CD4-positive, CD25-positive, alpha-beta regulatory T cell (primary cell): Measurements from ENCODE around the gene ASTN2. TPM values are rescaled to one million over a fixed set of nuclear protein-coding genes. Genes with fewer than 3 reads are reported as not detected.
A peak's percentile ranks its signal among the peaks of the same experiment; 100 is the strongest.
"Not testable (repeated sequence)": the region's sequence is repeated elsewhere in the genome, so short reads cannot be mapped to it uniquely, and the experiment has no call there.

Experiments used
- ATAC-seq, 2 donors: fragments of 150-1000 bp; cut with Tn5 transposase; one replicate each; pipeline ENCODE4 v1.10.0; 2021; ENCODE audit warnings: low read depth in 2 of 2, moderate number of reproducible peaks in 2 of 2, moderate library complexity in 1 of 2
- DNase-seq, 3 donors: peaks; one replicate each; pipeline versions ENCODE4 v3.0.0 to v3.0.0-alpha.2; 2012 to 2022; ENCODE audit warnings: mixed read lengths in 1 of 3
- H3K27ac ChIP-seq: one replicate; pipeline ENCODE4 v1.7.0; 2013; ENCODE audit warnings: mild to moderate bottlenecking, low read length; ENCODE audit not compliant: insufficient read depth, poor library complexity, severe bottlenecking
- H3K27me3 ChIP-seq: one replicate; pipeline ENCODE4 v1.7.0; 2013; ENCODE audit warnings: low read length; ENCODE audit not compliant: control insufficient read depth, insufficient read depth
- H3K36me3 ChIP-seq: one replicate; pipeline ENCODE4 v1.7.0; 2013; ENCODE audit warnings: mild to moderate bottlenecking, low read length, moderate library complexity; ENCODE audit not compliant: control insufficient read depth, insufficient read depth
- H3K4me1 ChIP-seq: 2 replicates; pipeline ENCODE4 v1.7.0; 2013; ENCODE audit warnings: mild to moderate bottlenecking, low read length; ENCODE audit not compliant: insufficient read depth, control insufficient read depth, poor library complexity, severe bottlenecking
- H3K4me3 ChIP-seq: one replicate; pipeline ENCODE4 v1.7.0; 2013; ENCODE audit warnings: low read depth, mild to moderate bottlenecking, low read length, moderate library complexity
- H3K9me3 ChIP-seq, 2 experiments: 1 replicate in 1 of 2; 2 replicates in 1 of 2; pipeline ENCODE4 v1.7.0; 2013; ENCODE audit warnings: low read length in 2 of 2, mild to moderate bottlenecking in 1 of 2, moderate library complexity in 1 of 2; ENCODE audit not compliant: control insufficient read depth in 2 of 2
- H3K27ac Mint-ChIP-seq, 3 donors: one replicate each; pipeline ENCODE4 v1.8.0; 2020 to 2022; ENCODE audit warnings: mild to moderate bottlenecking in 3 of 3, mixed read lengths in 3 of 3, moderate library complexity in 2 of 3
- H3K27me3 Mint-ChIP-seq: one replicate; pipeline ENCODE4 v1.8.0; 2022; ENCODE audit warnings: mild to moderate bottlenecking, mixed read lengths
- H3K36me3 Mint-ChIP-seq: one replicate; pipeline ENCODE4 v1.8.0; 2020; ENCODE audit warnings: mixed read lengths
- H3K4me1 Mint-ChIP-seq, 4 donors: one replicate each; pipeline ENCODE4 v1.8.0; 2020 to 2022; ENCODE audit warnings: mixed read lengths in 4 of 4, mild to moderate bottlenecking in 1 of 4
- H3K4me3 Mint-ChIP-seq, 4 donors: one replicate each; pipeline ENCODE4 v1.8.0; 2020 to 2022; ENCODE audit warnings: mild to moderate bottlenecking in 4 of 4, mixed read lengths in 4 of 4, moderate library complexity in 3 of 4
- H3K9me3 Mint-ChIP-seq, 7 donors: one replicate each; pipeline ENCODE4 v1.8.0; 2020 to 2022; ENCODE audit warnings: mixed read lengths in 7 of 7, mild to moderate bottlenecking in 3 of 7, moderate library complexity in 2 of 7
- polyA plus RNA-seq, 4 donors: library from polyadenylated mRNA; unstranded; fragments of 300-500 nt; fragmentation: Illumina TruSeq; gene quantifications; one replicate each; pipeline ENCODE4 v1.2.3, GENCODE V29; 2021
- total RNA-seq: library from RNA; stranded (reverse); gene quantifications from one replicate; pipeline ENCODE4 v1.2.3, GENCODE V29; 2022

Gene ASTN2
- total and polyA plus RNA-seq, 5 donors from 2014 or later = 5.0 to 9.9 (median 7.4) TPM

DNA sequence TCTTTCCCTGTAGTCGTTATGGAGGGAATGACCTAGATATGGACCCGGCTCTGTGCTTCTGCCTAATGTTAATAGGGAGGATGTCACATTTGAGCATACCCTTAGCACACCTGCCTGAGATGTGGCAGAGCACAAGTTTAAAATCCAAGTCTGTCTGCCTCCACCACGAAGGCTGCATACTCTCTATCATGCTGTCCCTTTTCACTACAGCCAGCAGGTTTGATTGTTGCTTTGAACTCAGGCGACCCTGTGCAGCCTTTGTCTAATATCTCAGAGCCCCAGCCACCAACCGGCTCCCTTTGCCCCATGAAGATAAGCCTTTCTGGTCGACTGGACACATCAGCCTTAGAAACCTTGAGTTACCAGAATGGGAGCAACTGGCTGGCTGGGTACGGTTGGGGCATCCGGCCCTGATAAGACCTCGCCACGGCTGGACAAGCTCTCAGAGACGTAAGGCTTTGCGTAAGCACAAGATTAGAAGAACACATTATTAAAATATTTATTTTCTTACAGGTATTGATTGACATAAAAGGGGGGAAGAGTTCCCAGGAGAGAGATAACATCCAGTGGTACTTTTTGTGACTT is 949.8 kb downstream of the ASTN2 start:
- Mint-ChIP-seq H3K9me3 (peaks cover 0 to 3% (median 0%) of the 10 kb centered on the region in 7 donors), H3K36me3 (no peaks in the 10 kb centered on the region), H3K4me3 (no peak overlapping the region), H3K27ac (no peak overlapping the region), H3K4me1 (no peaks in the 10 kb centered on the region), H3K27me3 (no peaks in the 10 kb centered on the region)
- H3K4me3 ChIP-seq = no peak overlapping the region
- DNase-seq (no peak), ATAC-seq (no peak)
- no peaks in the 10 kb centered on the region for H3K27me3 ChIP-seq
- H3K4me1 ChIP-seq = no peaks in the 10 kb centered on the region
- H3K27ac ChIP-seq = no peak overlapping the region
- no peaks in the 10 kb centered on the region for H3K9me3 ChIP-seq
- H3K36me3 ChIP-seq = no peaks in the 10 kb centered on the region

DNA sequence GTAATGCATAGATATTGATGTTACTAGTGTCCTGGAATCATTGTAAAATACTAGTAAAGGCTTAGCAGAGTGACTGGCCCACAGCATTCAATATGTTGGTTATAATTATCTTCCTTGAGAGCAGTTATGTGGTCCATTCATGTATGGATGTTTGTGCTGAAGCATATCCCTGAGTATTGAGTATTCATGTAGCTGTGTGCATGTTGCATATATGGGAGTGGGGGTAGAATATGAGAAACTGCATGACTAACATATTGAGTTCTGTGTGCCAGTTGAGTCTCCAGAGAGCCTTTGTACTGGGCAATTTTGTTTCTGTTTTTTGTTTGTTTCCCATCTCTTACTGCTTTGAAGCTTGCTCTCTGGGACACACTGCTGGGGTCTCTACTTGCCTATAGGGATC is 950.4 kb downstream of the ASTN2 start:
- no peak overlapping the region for H3K4me3 ChIP-seq
- no peaks in the 10 kb centered on the region for H3K36me3 ChIP-seq
- H3K4me3 Mint-ChIP-seq = no peak overlapping the region
- peaks cover 0 to 3% (median 0%) of the 10 kb centered on the region in 7 donors for H3K9me3 Mint-ChIP-seq
- no peaks in the 10 kb centered on the region for H3K9me3 ChIP-seq
- no peak for ATAC-seq
- H3K4me1 Mint-ChIP-seq = no peaks in the 10 kb centered on the region
- H3K36me3 Mint-ChIP-seq = no peaks in the 10 kb centered on the region
- no peak for DNase-seq
- H3K27me3 ChIP-seq = no peaks in the 10 kb centered on the region
- no peak overlapping the region for H3K27ac ChIP-seq
- H3K4me1 ChIP-seq = no peaks in the 10 kb centered on the region
- H3K27ac Mint-ChIP-seq = no peak overlapping the region
- H3K27me3 Mint-ChIP-seq = no peaks in the 10 kb centered on the region

DNA sequence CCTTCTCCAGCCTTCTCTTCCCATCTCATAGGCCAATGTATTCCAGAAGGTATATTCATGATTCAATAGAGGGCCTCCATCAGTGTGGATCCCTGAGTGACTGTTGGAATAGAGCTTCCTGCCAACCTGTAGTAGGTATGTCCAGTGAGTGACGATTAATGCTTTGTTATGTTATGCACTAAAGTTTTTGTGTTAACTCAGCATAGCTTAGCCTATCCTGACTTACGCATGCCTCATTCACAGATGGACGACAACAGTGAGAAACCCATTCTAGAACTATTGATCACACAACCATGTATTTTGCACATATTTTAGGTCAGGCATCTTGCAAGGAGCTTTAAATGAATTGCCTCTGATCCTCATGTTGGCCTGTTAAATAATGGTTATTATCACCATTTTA is 953.2 kb downstream of the ASTN2 start:
- peaks cover 0 to 5% of the 10 kb centered on the region in 2 experiments for H3K9me3 ChIP-seq
- no peaks in the 10 kb centered on the region for H3K36me3 ChIP-seq
- no peak overlapping the region for H3K27ac ChIP-seq
- DNase-seq (no peak), ATAC-seq (no peak)
- no peaks in the 10 kb centered on the region for H3K27me3 Mint-ChIP-seq
- H3K27ac Mint-ChIP-seq = no peak overlapping the region
- H3K9me3 Mint-ChIP-seq = peaks cover 0 to 14% (median 3%) of the 10 kb centered on the region in 7 donors
- H3K4me1 ChIP-seq = no peaks in the 10 kb centered on the region
- no peaks in the 10 kb centered on the region for H3K27me3 ChIP-seq
- no peaks in the 10 kb centered on the region for H3K4me1 Mint-ChIP-seq
- H3K4me3 Mint-ChIP-seq = no peak overlapping the region
- no peak overlapping the region for H3K4me3 ChIP-seq
- H3K36me3 Mint-ChIP-seq = no peaks in the 10 kb centered on the region

DNA sequence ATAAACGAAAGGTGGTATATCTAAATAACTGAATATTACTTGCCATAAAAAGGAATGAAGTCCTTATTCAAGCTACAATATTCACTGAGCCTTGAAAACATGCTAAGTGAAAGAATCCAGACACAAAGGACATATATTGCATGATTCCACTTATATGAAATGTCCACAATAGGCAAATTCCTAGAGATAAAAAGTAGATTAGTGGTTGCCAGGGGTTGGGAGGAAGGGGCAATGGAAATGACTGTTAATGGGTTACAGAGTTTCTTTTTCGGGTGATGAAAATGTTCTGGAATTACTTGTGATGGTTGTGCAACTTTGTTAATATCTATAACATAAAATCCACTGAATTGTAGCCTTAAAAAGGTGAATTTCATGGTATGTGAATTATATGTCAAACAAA is 954.8 kb downstream of the ASTN2 start:
- Mint-ChIP-seq H3K27ac (no peak overlapping the region), H3K27me3 (no peaks in the 10 kb centered on the region), H3K9me3 (peaks cover 0 to 23% (median 5%) of the 10 kb centered on the region in 7 donors), H3K4me3 (no peak overlapping the region), H3K4me1 (no peaks in the 10 kb centered on the region), H3K36me3 (no peaks in the 10 kb centered on the region)
- Histone ChIP-seq H3K4me3 (no peak overlapping the region), H3K4me1 (no peaks in the 10 kb centered on the region), H3K27ac (no peak overlapping the region), H3K9me3 (peaks cover 0 to 5% of the 10 kb centered on the region in 2 experiments), H3K36me3 (no peaks in the 10 kb centered on the region), H3K27me3 (no peaks in the 10 kb centered on the region)
- no peak for DNase-seq
- ATAC-seq = no peak

DNA sequence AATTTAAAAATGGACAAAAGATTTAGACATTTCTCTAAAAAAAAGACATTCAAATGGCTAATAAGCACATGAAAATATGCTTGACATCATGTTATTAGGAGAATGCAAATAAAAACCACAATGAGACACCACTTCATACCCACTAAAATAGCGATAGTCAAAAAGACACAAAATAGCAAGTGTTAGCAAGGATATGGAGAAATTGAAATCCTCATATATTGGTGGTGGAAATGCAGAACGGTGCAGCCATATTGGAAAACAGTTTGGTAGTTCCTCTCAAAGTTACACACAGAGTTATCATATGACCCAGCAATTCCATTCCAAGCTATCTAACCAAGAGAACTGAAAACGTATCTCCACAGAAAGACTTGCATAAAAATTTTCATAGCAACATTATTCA is 955.3 kb downstream of the ASTN2 start:
- Histone ChIP-seq H3K4me1 (no peaks in the 10 kb centered on the region), H3K9me3 (peaks cover 0 to 5% of the 10 kb centered on the region in 2 experiments), H3K4me3 (no peak overlapping the region), H3K27me3 (no peaks in the 10 kb centered on the region), H3K27ac (no peak overlapping the region), H3K36me3 (no peaks in the 10 kb centered on the region)
- Mint-ChIP-seq H3K4me1 (no peaks in the 10 kb centered on the region), H3K4me3 (no peak overlapping the region), H3K27me3 (no peaks in the 10 kb centered on the region), H3K9me3 (peaks cover 0 to 23% (median 5%) of the 10 kb centered on the region in 7 donors), H3K27ac (no peak overlapping the region), H3K36me3 (no peaks in the 10 kb centered on the region)
- ATAC-seq (no peak), DNase-seq (no peak)

DNA sequence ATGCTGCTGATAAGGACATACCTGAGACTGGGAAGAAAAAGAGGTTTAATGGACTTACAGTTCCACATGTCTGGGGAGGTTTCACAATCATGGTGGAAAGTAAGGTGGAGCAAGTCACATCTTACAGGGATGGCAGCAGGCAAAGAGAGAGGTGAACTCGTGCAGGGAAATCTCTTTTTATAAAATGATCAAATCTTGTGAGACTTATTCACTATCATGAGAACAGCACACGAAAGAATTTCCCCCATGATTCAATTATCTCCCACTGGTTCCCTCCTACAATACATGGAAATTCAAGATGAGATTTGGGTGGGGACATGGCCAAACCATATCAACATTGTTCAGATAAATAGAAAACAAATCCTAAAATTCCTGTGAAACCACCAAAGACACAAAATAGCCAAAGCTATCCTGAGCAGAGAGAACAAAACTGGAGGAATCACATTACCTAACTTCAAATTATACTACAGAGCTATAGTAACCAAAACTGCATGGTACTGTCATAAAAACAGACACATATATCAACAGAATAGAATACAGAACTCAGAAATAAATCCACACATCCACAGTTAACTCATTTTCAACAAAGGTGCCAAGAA is 958.3 kb downstream of the ASTN2 start:
- DNase-seq (no peak), ATAC-seq (no peak)
- H3K9me3 ChIP-seq = peaks cover 0 to 5% of the 10 kb centered on the region in 2 experiments
- no peaks in the 10 kb centered on the region for H3K36me3 ChIP-seq
- Mint-ChIP-seq H3K27ac (peak overlapping the region in 1 of 3 donors; percentile 44), H3K4me3 (no peak overlapping the region), H3K36me3 (no peaks in the 10 kb centered on the region), H3K27me3 (no peaks in the 10 kb centered on the region), H3K4me1 (no peaks in the 10 kb centered on the region), H3K9me3 (peaks cover 0 to 23% (median 5%) of the 10 kb centered on the region in 7 donors)
- no peaks in the 10 kb centered on the region for H3K4me1 ChIP-seq
- no peaks in the 10 kb centered on the region for H3K27me3 ChIP-seq
- no peak overlapping the region for H3K27ac ChIP-seq
- H3K4me3 ChIP-seq = no peak overlapping the region

DNA sequence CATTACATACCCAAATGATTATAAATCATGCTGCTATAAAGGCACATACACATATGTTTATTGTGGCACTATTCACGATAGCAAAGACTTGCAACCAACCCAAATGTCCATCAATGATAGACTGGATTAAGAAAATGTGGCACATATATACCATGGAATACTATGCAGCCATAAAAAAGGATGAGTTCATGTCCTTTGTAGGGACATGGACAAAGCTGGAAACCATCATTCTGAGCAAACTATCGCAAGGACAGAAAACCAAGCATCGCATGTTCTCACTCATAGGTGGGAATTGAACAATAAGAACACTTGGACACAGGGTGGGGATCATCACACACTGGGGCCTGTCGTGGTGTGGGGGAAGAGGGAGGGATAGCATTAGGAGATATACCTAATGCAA is 960.3 kb downstream of the ASTN2 start:
- H3K9me3 Mint-ChIP-seq = peaks cover 0 to 23% (median 5%) of the 10 kb centered on the region in 7 donors
- not testable (repeated sequence) for H3K27ac Mint-ChIP-seq, DNase-seq, H3K4me3 ChIP-seq, H3K4me3 Mint-ChIP-seq, H3K4me1 ChIP-seq, H3K27me3 Mint-ChIP-seq, ATAC-seq, H3K27me3 ChIP-seq, H3K36me3 ChIP-seq, H3K27ac ChIP-seq, H3K4me1 Mint-ChIP-seq, H3K36me3 Mint-ChIP-seq, H3K9me3 ChIP-seq

DNA sequence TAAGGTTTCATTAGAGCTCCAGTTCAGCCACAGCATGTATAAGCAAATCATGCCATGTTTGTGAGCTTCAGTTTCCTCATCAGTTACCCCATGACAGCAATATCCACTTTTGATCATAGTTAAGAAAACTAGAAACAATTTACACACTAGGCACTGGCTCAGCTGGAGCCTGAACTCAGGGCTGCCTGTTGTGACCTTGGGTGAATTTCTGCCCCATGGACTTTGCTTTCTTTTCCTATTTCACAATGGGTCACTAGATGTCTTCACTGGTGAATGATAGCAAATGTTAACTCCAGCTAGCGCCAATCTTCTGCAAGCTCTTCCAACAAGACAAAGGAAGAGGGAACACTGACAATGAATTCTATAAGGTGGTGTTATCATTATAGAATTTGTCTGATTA is 961.1 kb downstream of the ASTN2 start:
- H3K9me3 Mint-ChIP-seq = peaks cover 0 to 23% (median 5%) of the 10 kb centered on the region in 7 donors
- no peaks in the 10 kb centered on the region for H3K27me3 Mint-ChIP-seq
- H3K4me3 ChIP-seq = no peak overlapping the region
- no peaks in the 10 kb centered on the region for H3K36me3 ChIP-seq
- H3K27ac Mint-ChIP-seq = no peak overlapping the region
- no peak overlapping the region for H3K4me3 Mint-ChIP-seq
- ATAC-seq = no peak
- peaks cover 3% of the 10 kb centered on the region for H3K36me3 Mint-ChIP-seq
- H3K4me1 Mint-ChIP-seq = no peaks in the 10 kb centered on the region
- DNase-seq = no peak
- H3K27me3 ChIP-seq = no peaks in the 10 kb centered on the region
- no peak overlapping the region for H3K27ac ChIP-seq
- H3K4me1 ChIP-seq = no peaks in the 10 kb centered on the region
- peaks cover 0 to 5% of the 10 kb centered on the region in 2 experiments for H3K9me3 ChIP-seq
